ENCODE results near the gene GPR31. TPM values are rescaled to one million over a fixed set of nuclear protein-coding genes. Genes with fewer than 3 reads are reported as not detected.

Gene GPR31
- total and polyA plus RNA-seq, 9 of the 15 experiments (the other 6 are each of a cell fraction or from before 2014, with no cell fraction given): not detected

DNA sequence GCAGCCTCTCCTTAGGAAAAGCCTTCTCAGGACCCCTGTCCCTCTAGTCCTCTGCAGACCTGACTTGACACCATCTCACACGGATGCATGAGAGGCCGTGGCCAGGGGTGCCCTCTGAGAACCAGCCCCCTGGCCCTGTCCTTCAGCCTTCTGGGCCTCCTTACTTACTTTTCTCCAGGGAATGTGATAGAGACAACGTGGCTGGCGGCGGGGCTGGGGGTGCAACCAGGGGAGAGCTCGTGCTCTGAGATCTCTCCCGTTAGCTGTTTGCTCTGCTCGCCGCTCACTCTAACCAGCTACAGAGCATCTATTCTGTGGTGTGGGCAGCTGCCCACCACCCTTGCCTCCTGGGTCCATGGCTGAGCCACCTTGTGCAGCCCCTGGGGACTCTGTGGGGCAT lies 14.7 kb downstream of the GPR31 start:
- DNase-seq (ENCODE audit: extremely low read depth in 1 of 4, low spot score in 3 of 4) (no peak), ATAC-seq (no peak), FAIRE-seq (no peak)
- H3K4me2 ChIP-seq (ENCODE audit: insufficient read depth, low read length): no peak overlapping the region
- no peak overlapping the region for H3K4me3 ChIP-seq
- H3K27me3 ChIP-seq (ENCODE audit: control insufficient read depth in 2 of 2, insufficient read depth in 2 of 2, low read length in 2 of 2): peaks cover 28 to 65% of the 10 kb centered on the region in 2 experiments
- TF ChIP-seq PCBP2 (IDR thresholded peaks at IDR 0.05; ENCODE audit: low read depth, low read length, poor library complexity, severe bottlenecking) (no peak), RFX7 (CRISPR knock-in tag; IDR thresholded peaks at IDR 0.05) (no peak), ZNF444 (CRISPR knock-in tag; IDR thresholded peaks at IDR 0.05) (no peak), ZKSCAN3 (CRISPR knock-in tag; IDR thresholded peaks at IDR 0.05) (no peak), YBX1 (IDR thresholded peaks at IDR 0.05) (no peak)
- TF ChIP-seq, protein P1, sequence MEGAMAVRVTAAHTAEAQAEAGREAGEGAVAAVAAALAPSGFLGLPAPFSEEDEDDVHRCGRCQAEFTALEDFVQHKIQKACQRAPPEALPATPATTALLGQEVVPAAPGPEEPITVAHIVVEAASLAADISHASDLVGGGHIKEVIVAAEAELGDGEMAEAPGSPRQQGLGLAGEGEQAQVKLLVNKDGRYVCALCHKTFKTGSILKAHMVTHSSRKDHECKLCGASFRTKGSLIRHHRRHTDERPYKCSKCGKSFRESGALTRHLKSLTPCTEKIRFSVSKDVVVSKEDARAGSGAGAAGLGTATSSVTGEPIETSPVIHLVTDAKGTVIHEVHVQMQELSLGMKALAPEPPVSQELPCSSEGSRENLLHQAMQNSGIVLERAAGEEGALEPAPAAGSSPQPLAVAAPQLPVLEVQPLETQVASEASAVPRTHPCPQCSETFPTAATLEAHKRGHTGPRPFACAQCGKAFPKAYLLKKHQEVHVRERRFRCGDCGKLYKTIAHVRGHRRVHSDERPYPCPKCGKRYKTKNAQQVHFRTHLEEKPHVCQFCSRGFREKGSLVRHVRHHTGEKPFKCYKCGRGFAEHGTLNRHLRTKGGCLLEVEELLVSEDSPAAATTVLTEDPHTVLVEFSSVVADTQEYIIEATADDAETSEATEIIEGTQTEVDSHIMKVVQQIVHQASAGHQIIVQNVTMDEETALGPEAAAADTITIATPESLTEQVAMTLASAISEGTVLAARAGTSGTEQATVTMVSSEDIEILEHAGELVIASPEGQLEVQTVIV (CRISPR knock-in tag; IDR thresholded peaks at IDR 0.05; ENCODE audit: borderline replicate concordance): no peak
- TF ChIP-seq, protein P2, sequence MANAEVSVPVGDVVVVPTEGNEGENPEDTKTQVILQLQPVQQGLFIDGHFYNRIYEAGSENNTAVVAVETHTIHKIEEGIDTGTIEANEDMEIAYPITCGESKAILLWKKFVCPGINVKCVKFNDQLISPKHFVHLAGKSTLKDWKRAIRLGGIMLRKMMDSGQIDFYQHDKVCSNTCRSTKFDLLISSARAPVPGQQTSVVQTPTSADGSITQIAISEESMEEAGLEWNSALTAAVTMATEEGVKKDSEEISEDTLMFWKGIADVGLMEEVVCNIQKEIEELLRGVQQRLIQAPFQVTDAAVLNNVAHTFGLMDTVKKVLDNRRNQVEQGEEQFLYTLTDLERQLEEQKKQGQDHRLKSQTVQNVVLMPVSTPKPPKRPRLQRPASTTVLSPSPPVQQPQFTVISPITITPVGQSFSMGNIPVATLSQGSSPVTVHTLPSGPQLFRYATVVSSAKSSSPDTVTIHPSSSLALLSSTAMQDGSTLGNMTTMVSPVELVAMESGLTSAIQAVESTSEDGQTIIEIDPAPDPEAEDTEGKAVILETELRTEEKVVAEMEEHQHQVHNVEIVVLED (CRISPR knock-in tag; IDR thresholded peaks at IDR 0.05): no peak
- TF ChIP-seq, protein P3, sequence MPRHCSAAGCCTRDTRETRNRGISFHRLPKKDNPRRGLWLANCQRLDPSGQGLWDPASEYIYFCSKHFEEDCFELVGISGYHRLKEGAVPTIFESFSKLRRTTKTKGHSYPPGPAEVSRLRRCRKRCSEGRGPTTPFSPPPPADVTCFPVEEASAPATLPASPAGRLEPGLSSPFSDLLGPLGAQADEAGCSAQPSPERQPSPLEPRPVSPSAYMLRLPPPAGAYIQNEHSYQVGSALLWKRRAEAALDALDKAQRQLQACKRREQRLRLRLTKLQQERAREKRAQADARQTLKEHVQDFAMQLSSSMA (CRISPR knock-in tag; IDR thresholded peaks at IDR 0.05): no peak
- no TSS peak for BruUV-seq (replicated peaks)
- no peaks in the 10 kb centered on the region for H3K79me2 ChIP-seq (ENCODE audit: control insufficient read depth, insufficient read depth, low read length)
- POLR2A ChIA-PET: no interaction called here
- H3K36me3 ChIP-seq (ENCODE audit: control insufficient read depth, insufficient read depth, low read length): no peaks in the 10 kb centered on the region
- in situ Hi-C loops (cut with MboI) (no loop called here), intact Hi-C loops (cut with micrococcal nuclease) (loop anchor here (5.0 kb wide), 1 partner anchor 146 kb away; the partner anchor contains the start of gene CEP43)
- no peak overlapping the region for H2AFZ ChIP-seq (ENCODE audit: low read depth, low read length)
- no peak overlapping the region for H3K9ac ChIP-seq (ENCODE audit: insufficient read depth in 1 of 2, low read depth in 2 of 2, low read length in 2 of 2)
- H4K20me1 ChIP-seq (replicated peaks; ENCODE audit: control insufficient read depth, insufficient read depth, low read length): peaks cover 7% of the 10 kb centered on the region; the same call in 1 of the 2 replicates
- H3K9me3 ChIP-seq (replicated peaks; ENCODE audit: control insufficient read depth, insufficient read depth, low read depth, low read length): no peaks in the 10 kb centered on the region
- H3K27ac ChIP-seq (ENCODE audit: extremely low read depth, low read depth, low read length): no peak overlapping the region
- H3K9me1 ChIP-seq (ENCODE audit: control insufficient read depth, insufficient read depth, low read length): no peaks in the 10 kb centered on the region
- WGBS (ENCODE audit: insufficient coverage, low coverage, missing lambda C conversion rate): 1% methylated on average over 9 of the region's 9 CpGs
- CTCF ChIA-PET (ENCODE audit: low intra/inter-chr PET ratio): interaction anchor here (1.6 kb wide), 1 partner anchor 369 kb away, joined by 20 read pairs; no protein-coding TSS in a partner anchor
- no peaks in the 10 kb centered on the region for H3K4me1 ChIP-seq (replicated peaks in 1 of 2; ENCODE audit: control insufficient read depth in 2 of 2, insufficient read depth in 2 of 2, low read length in 2 of 2)

All from K562 (cell line).